KMS-11 (cell line): ENCODE results near the gene CAMK1.

Experiments used
- H2AFZ ChIP-seq: fragments of 200-600 bp; sonication (generic); 2 replicates; pipeline ENCODE4 v1.6.1; 2016; ENCODE audit warnings: antibody characterized with exemption, mixed run types, low read depth
- H3K27ac ChIP-seq: fragments of 200-600 bp; sonication (generic); 2 replicates; pipeline ENCODE4 v1.6.1; 2016; ENCODE audit warnings: mild to moderate bottlenecking, mixed run types
- H3K27me3 ChIP-seq: fragments of 200-600 bp; sonication (generic); 2 replicates; pipeline ENCODE4 v1.6.1; 2017; ENCODE audit warnings: mild to moderate bottlenecking, low read depth, mixed run types, moderate library complexity; ENCODE audit not compliant: insufficient read depth
- H3K36me3 ChIP-seq: fragments of 200-600 bp; sonication (generic); 2 replicates; pipeline ENCODE4 v1.6.1; 2017; ENCODE audit warnings: mild to moderate bottlenecking, mixed run types; ENCODE audit not compliant: insufficient read depth
- H3K4me1 ChIP-seq: fragments of 200-600 bp; sonication (generic); 2 replicates; pipeline ENCODE4 v1.6.1; 2016; ENCODE audit warnings: mild to moderate bottlenecking, low read depth, mixed run types; ENCODE audit not compliant: poor library complexity, severe bottlenecking
- H3K4me2 ChIP-seq: fragments of 200-600 bp; sonication (generic); 2 replicates; pipeline ENCODE4 v1.7.0; 2016; ENCODE audit warnings: mild to moderate bottlenecking, mixed run types
- H3K4me3 ChIP-seq: fragments of 200-600 bp; sonication (generic); IDR thresholded peaks from 2 replicates; pipeline ENCODE4 v1.6.1; 2017; ENCODE audit warnings: low read depth, low read length, mixed read lengths; ENCODE audit not compliant: insufficient read depth
- H3K79me2 ChIP-seq: fragments of 200-600 bp; sonication (generic); 2 replicates; pipeline ENCODE4 v1.6.1; 2016; ENCODE audit warnings: low read depth, mixed run types; ENCODE audit not compliant: insufficient read depth
- H3K9ac ChIP-seq: fragments of 200-600 bp; sonication (generic); 2 replicates; pipeline ENCODE4 v1.6.1; 2016; ENCODE audit warnings: mild to moderate bottlenecking, mixed run types
- H4K20me1 ChIP-seq: fragments of 200-600 bp; sonication (generic); 2 replicates; pipeline ENCODE4 v1.6.1; 2016; ENCODE audit warnings: mild to moderate bottlenecking, mixed run types; ENCODE audit not compliant: insufficient read depth
- TF ChIP-seq, protein P1 (sequence below): fragments of 200-600 bp; sonication (generic); conservative IDR thresholded peaks from 2 replicates; pipeline ENCODE4 v1.6.1; 2017; ENCODE audit warnings: low read depth, mild to moderate bottlenecking, antibody characterized with exemption, low read length, moderate library complexity, mixed read lengths

CAMK1 gene

GRCh38 chr3:9809239-9809614, 39.5 kb upstream of the CAMK1 start:
- Histone ChIP-seq H3K4me3 (peak overlapping the region; percentile 27), H3K36me3 (no peaks in the 10 kb centered on the region), H3K9ac (peak overlapping the region; percentile 51; the same call in 1 of the 2 replicates), H3K4me1 (peaks cover 11% of the 10 kb centered on the region), H3K79me2 (no peaks in the 10 kb centered on the region), H4K20me1 (no peaks in the 10 kb centered on the region), H3K27ac (peak overlapping the region; percentile 39; the same call in 1 of the 2 replicates), H3K4me2 (peak overlapping the region; percentile 68; the same call in 1 of the 2 replicates), H3K27me3 (no peaks in the 10 kb centered on the region), H2AFZ (peak overlapping the region; percentile 47; the same call in 1 of the 2 replicates)
- TF ChIP-seq, protein P1, sequence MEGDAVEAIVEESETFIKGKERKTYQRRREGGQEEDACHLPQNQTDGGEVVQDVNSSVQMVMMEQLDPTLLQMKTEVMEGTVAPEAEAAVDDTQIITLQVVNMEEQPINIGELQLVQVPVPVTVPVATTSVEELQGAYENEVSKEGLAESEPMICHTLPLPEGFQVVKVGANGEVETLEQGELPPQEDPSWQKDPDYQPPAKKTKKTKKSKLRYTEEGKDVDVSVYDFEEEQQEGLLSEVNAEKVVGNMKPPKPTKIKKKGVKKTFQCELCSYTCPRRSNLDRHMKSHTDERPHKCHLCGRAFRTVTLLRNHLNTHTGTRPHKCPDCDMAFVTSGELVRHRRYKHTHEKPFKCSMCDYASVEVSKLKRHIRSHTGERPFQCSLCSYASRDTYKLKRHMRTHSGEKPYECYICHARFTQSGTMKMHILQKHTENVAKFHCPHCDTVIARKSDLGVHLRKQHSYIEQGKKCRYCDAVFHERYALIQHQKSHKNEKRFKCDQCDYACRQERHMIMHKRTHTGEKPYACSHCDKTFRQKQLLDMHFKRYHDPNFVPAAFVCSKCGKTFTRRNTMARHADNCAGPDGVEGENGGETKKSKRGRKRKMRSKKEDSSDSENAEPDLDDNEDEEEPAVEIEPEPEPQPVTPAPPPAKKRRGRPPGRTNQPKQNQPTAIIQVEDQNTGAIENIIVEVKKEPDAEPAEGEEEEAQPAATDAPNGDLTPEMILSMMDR = no peak

GRCh38 chr3:9808345-9809037, 38.7 kb upstream of the CAMK1 start:
- Histone ChIP-seq H3K4me2 (no peak overlapping the region), H3K27ac (peak overlapping the region; percentile 39; the same call in 1 of the 2 replicates)

GRCh38 chr3:9807981-9808344, 38.2 kb upstream of the CAMK1 start:
- H3K4me1 ChIP-seq = peaks cover 11% of the 10 kb centered on the region
- H3K4me2 ChIP-seq = no peak overlapping the region
- H3K9ac ChIP-seq = no peak overlapping the region
- no peaks in the 10 kb centered on the region for H3K36me3 ChIP-seq
- H3K4me3 ChIP-seq = no peak overlapping the region
- no peaks in the 10 kb centered on the region for H3K79me2 ChIP-seq
- no peaks in the 10 kb centered on the region for H3K27me3 ChIP-seq
- no peaks in the 10 kb centered on the region for H4K20me1 ChIP-seq
- no peak overlapping the region for H2AFZ ChIP-seq
- TF ChIP-seq, protein P1 = no peak
- no peak overlapping the region for H3K27ac ChIP-seq

More at GRCh38 chr3:9808345-9809037, 38.7 kb upstream of the CAMK1 start:
- no peaks in the 10 kb centered on the region for H3K79me2 ChIP-seq
- no peaks in the 10 kb centered on the region for H3K27me3 ChIP-seq
- H3K4me1 ChIP-seq = peaks cover 11% of the 10 kb centered on the region
- no peak overlapping the region for H3K4me3 ChIP-seq
- no peak overlapping the region for H3K9ac ChIP-seq
- H3K36me3 ChIP-seq = no peaks in the 10 kb centered on the region
- no peaks in the 10 kb centered on the region for H4K20me1 ChIP-seq
- TF ChIP-seq, protein P1 = no peak
- H2AFZ ChIP-seq = no peak overlapping the region

DNA sequence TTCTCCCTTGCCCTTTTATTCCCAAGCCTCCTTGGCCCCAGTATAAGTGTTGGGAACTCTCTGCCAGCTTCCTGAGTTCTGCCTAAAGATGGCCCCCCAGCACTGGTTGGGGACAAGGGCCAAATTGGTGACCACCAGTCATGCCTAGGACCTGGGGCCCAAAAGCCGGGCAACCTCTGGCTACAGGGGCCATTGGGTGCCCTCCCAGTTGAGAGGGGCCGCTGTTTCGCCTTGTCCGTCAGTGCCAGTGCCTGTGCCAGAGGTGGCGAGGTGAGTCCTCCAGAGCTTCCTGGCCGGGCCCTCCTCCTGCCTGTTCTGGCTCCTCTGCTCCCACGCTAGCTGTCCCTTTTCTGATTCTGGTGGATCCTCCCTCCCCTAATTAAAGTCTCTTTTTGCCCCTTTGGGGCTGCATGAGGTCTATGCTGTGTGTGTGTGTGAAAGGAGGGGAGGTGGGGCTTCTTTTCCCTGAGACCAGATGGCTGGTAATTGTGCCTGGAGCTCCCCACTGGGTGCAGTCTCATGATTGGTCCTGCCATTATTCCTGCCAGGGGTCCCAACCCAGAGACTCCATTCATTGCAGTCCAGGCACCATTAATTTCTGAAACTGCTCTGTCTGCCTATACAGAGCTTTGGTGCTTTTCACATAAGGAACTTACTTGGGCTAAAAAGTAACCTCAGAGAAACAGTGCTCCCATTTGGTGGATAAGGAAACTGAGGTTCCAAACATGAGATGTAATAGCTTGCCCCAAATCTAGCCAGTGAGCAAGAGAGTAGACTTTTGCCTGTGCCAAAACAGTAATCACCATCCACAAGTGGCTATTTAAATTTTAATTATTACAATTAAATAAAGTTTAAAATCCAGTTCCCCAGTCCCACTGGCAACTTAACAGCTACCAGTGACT, 37.2 kb upstream of the CAMK1 start:
- Histone ChIP-seq H3K4me3 (no peak overlapping the region), H3K4me1 (peaks cover 11% of the 10 kb centered on the region), H4K20me1 (no peaks in the 10 kb centered on the region), H3K9ac (no peak overlapping the region), H3K79me2 (no peaks in the 10 kb centered on the region), H3K36me3 (no peaks in the 10 kb centered on the region), H2AFZ (no peak overlapping the region), H3K27ac (no peak overlapping the region), H3K4me2 (no peak overlapping the region), H3K27me3 (no peaks in the 10 kb centered on the region)
- TF ChIP-seq, protein P1 = no peak
